Astrocyte (in vitro differentiated cells and primary cell): Measurements from ENCODE around the gene MRAP.

Source experiments
- CTCF ChIP-seq: IDR thresholded peaks from 2 replicates; pipeline ENCODE4 v1.5.1; 2011; ENCODE audit warnings: low read depth, mild to moderate bottlenecking, inconsistent platforms, low read length, moderate library complexity; ENCODE audit not compliant: insufficient read depth
- EZH2 ChIP-seq: IDR thresholded peaks from 2 replicates; pipeline ENCODE4 v1.6.1; 2012; ENCODE audit warnings: mild to moderate bottlenecking, low read length, inconsistent platforms; ENCODE audit not compliant: insufficient read depth

- TF ChIP-seq CTCF = no peak
- TF ChIP-seq EZH2 = no peak
Measured at GRCh38 chr21:32336711-32337110, 38.1 kb downstream of the MRAP start.
